ES-I3 (cell line): Measurements from ENCODE around the gene THEMIS.
"Not testable (repeated sequence)": the region's sequence is repeated elsewhere in the genome, so short reads cannot be mapped to it uniquely, and the experiment has no call there.

Source experiments
- H3K36me3 ChIP-seq: 2 replicates; pipeline ENCODE4 v1.6.1; 2013; ENCODE audit warnings: mild to moderate bottlenecking, low read length, control low read depth, moderate library complexity; ENCODE audit not compliant: insufficient read depth
- H3K4me1 ChIP-seq: 2 replicates; pipeline ENCODE4 v1.6.1; 2013; ENCODE audit warnings: mild to moderate bottlenecking, control low read depth, low read length; ENCODE audit not compliant: insufficient read depth
- H3K9ac ChIP-seq: 2 replicates; pipeline ENCODE4 v1.6.1; 2013; ENCODE audit warnings: low read depth, mild to moderate bottlenecking, low read length, moderate library complexity
- H3K9me3 ChIP-seq: 2 replicates; pipeline ENCODE4 v1.6.1; 2013; ENCODE audit warnings: mild to moderate bottlenecking, low read length, moderate library complexity; ENCODE audit not compliant: control insufficient read depth, insufficient read depth

Gene THEMIS

GRCh38 chr6:127926441-127926840 lies 25.6 kb upstream of the THEMIS start:
- not testable (repeated sequence) for H3K9me3 ChIP-seq, H3K36me3 ChIP-seq, H3K9ac ChIP-seq, H3K4me1 ChIP-seq

- no peaks in the 10 kb centered on the region for H3K36me3 ChIP-seq
- no peak overlapping the region for H3K9ac ChIP-seq
- H3K4me1 ChIP-seq = no peaks in the 10 kb centered on the region
- H3K9me3 ChIP-seq = no peaks in the 10 kb centered on the region
Measured at GRCh38 chr6:127924440-127924839, 23.6 kb upstream of the THEMIS start.

GRCh38 chr6:127924031-127924430 lies 23.2 kb upstream of the THEMIS start:
- Histone ChIP-seq H3K9ac (no peak overlapping the region), H3K36me3 (no peaks in the 10 kb centered on the region), H3K9me3 (no peaks in the 10 kb centered on the region), H3K4me1 (no peaks in the 10 kb centered on the region)

GRCh38 chr6:127923135-127923534 lies 22.3 kb upstream of the THEMIS start:
- Histone ChIP-seq H3K9ac (no peak overlapping the region), H3K9me3 (no peaks in the 10 kb centered on the region), H3K36me3 (no peaks in the 10 kb centered on the region), H3K4me1 (no peaks in the 10 kb centered on the region)

GRCh38 chr6:127921982-127922381 lies 21.1 kb upstream of the THEMIS start:
- H3K9ac ChIP-seq = no peak overlapping the region
- H3K9me3 ChIP-seq = no peaks in the 10 kb centered on the region
- no peaks in the 10 kb centered on the region for H3K4me1 ChIP-seq
- no peaks in the 10 kb centered on the region for H3K36me3 ChIP-seq

- no peaks in the 10 kb centered on the region for H3K4me1 ChIP-seq
- H3K9me3 ChIP-seq = no peaks in the 10 kb centered on the region
- H3K9ac ChIP-seq = no peak overlapping the region
- no peaks in the 10 kb centered on the region for H3K36me3 ChIP-seq
Measured at GRCh38 chr6:127920804-127921203, 19.9 kb upstream of the THEMIS start.

- Histone ChIP-seq H3K9me3 (no peaks in the 10 kb centered on the region), H3K4me1 (no peaks in the 10 kb centered on the region), H3K9ac (no peak overlapping the region), H3K36me3 (no peaks in the 10 kb centered on the region)
Measured at GRCh38 chr6:127918506-127919427, 17.9 kb upstream of the THEMIS start.

- no peak overlapping the region for H3K9ac ChIP-seq
- no peaks in the 10 kb centered on the region for H3K4me1 ChIP-seq
- H3K36me3 ChIP-seq = no peaks in the 10 kb centered on the region
- H3K9me3 ChIP-seq = no peaks in the 10 kb centered on the region
Measured at GRCh38 chr6:127917766-127918165, 16.9 kb upstream of the THEMIS start.

- H3K9me3 ChIP-seq = no peaks in the 10 kb centered on the region; the same call in none of the 2 replicates
- no peak overlapping the region for H3K9ac ChIP-seq
- no peaks in the 10 kb centered on the region for H3K36me3 ChIP-seq
- H3K4me1 ChIP-seq = no peaks in the 10 kb centered on the region
Measured at GRCh38 chr6:127914240-127914639, 13.4 kb upstream of the THEMIS start.

GRCh38 chr6:127912914-127913313 lies 12.1 kb upstream of the THEMIS start:
- Histone ChIP-seq H3K9ac (no peak overlapping the region), H3K4me1 (no peaks in the 10 kb centered on the region), H3K36me3 (no peaks in the 10 kb centered on the region)

GRCh38 chr6:127907960-127908640 lies 7.2 kb upstream of the THEMIS start:
- no peaks in the 10 kb centered on the region; the same call in none of the 2 replicates for H3K9me3 ChIP-seq
- no peaks in the 10 kb centered on the region for H3K4me1 ChIP-seq
- no peaks in the 10 kb centered on the region for H3K36me3 ChIP-seq
- H3K9ac ChIP-seq = no peak overlapping the region

More at GRCh38 chr6:127912914-127913313, 12.1 kb upstream of the THEMIS start:
- H3K9me3 ChIP-seq = no peaks in the 10 kb centered on the region; the same call in none of the 2 replicates

GRCh38 chr6:127904160-127904559 lies 3.3 kb upstream of the THEMIS start:
- Histone ChIP-seq H3K9me3 (no peaks in the 10 kb centered on the region; the same call in 1 of the 2 replicates), H3K4me1 (peaks cover 8% of the 10 kb centered on the region; the same call in 1 of the 2 replicates), H3K36me3 (no peaks in the 10 kb centered on the region), H3K9ac (no peak overlapping the region)

GRCh38 chr6:127902933-127903332 lies 2.1 kb upstream of the THEMIS start:
- H3K9ac ChIP-seq = no peak overlapping the region
- peaks cover 8% of the 10 kb centered on the region; the same call in 1 of the 2 replicates for H3K4me1 ChIP-seq
- no peaks in the 10 kb centered on the region for H3K9me3 ChIP-seq
- no peaks in the 10 kb centered on the region for H3K36me3 ChIP-seq

- Histone ChIP-seq H3K9ac (no peak overlapping the region), H3K9me3 (no peaks in the 10 kb centered on the region), H3K36me3 (no peaks in the 10 kb centered on the region)
Measured at GRCh38 chr6:127897484-127897883, 3.4 kb downstream of the THEMIS start.

GRCh38 chr6:127894051-127894450 lies 6.8 kb downstream of the THEMIS start:
- H3K9me3 ChIP-seq = no peaks in the 10 kb centered on the region
- H3K9ac ChIP-seq = no peak overlapping the region
- H3K36me3 ChIP-seq = no peaks in the 10 kb centered on the region
- H3K4me1 ChIP-seq = no peaks in the 10 kb centered on the region

More at GRCh38 chr6:127897484-127897883, 3.4 kb downstream of the THEMIS start:
- H3K4me1 ChIP-seq = peaks cover 8% of the 10 kb centered on the region; the same call in 1 of the 2 replicates
